GM19372 (cell line): ENCODE results near the gene COL15A1.

ENCODE experiments used
- ATAC-seq: cut with Tn5 transposase; IDR thresholded peaks from one replicate; pipeline ENCODE4 v1.9.1; 2021; ENCODE audit warnings: mild to moderate bottlenecking, low read depth, moderate library complexity; ENCODE audit not compliant: unreplicated experiment

Gene COL15A1

GRCh38 chr9:99119976-99120655 is 176.4 kb downstream of the COL15A1 start:
- ATAC-seq: no peak
